T-helper 1 cell treated with Interleukin-12 subunit alpha and Interleukin-12 subunit beta and Interleukin-4 antibody, amounts not matched to agents 30 μg/mL and 1 μg/mL, for 36 hours (primary cell): ENCODE measurements around the gene MTURN.
"Not testable (repeated sequence)": the region's sequence is repeated elsewhere in the genome, so short reads cannot be mapped to it uniquely, and the experiment has no call there.

Source experiments
- H3K27ac Mint-ChIP-seq: one replicate; pipeline ENCODE4 v1.8.0; 2021; ENCODE audit warnings: mild to moderate bottlenecking, mixed read lengths
- H3K27me3 Mint-ChIP-seq: one replicate; pipeline ENCODE4 v1.8.0; 2021; ENCODE audit warnings: low read depth, mixed read lengths
- H3K36me3 Mint-ChIP-seq: one replicate; pipeline ENCODE4 v1.8.0; 2021; ENCODE audit warnings: low read depth, mixed read lengths
- H3K4me1 Mint-ChIP-seq: one replicate; pipeline ENCODE4 v1.8.0; 2021; ENCODE audit warnings: low read depth, mixed read lengths
- H3K4me3 Mint-ChIP-seq: one replicate; pipeline ENCODE4 v1.8.0; 2021; ENCODE audit warnings: mild to moderate bottlenecking, moderate library complexity, mixed read lengths
- H3K9me3 Mint-ChIP-seq: one replicate; pipeline ENCODE4 v1.8.0; 2021; ENCODE audit warnings: mixed read lengths

Gene MTURN

DNA sequence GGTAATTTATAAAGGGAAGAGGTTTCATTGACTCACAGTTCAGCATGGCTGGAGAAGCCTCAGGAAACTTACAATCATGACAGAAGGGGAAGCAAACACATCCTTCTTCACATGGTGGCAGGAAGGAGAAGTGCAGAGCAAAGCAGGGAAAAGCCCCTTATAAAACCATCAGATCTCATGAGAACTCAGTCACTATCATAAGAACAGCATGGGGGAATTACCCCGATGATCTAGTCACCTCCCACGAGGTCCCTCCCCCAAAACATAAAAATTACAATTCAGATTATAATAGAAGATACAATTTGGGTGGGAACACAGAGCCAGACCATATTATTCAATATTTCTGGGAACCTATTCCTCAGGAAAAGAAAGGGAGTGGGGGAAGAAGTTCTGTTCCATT lies 53.6 kb downstream of the MTURN start:
- not testable (repeated sequence) for H3K36me3 Mint-ChIP-seq, H3K4me3 Mint-ChIP-seq, H3K4me1 Mint-ChIP-seq, H3K27me3 Mint-ChIP-seq, H3K27ac Mint-ChIP-seq
- peaks cover 20% of the 10 kb centered on the region for H3K9me3 Mint-ChIP-seq

GRCh38 chr7:30188811-30189210 lies 54.0 kb downstream of the MTURN start:
- H3K4me1 Mint-ChIP-seq = no peaks in the 10 kb centered on the region
- no peak overlapping the region for H3K4me3 Mint-ChIP-seq
- H3K9me3 Mint-ChIP-seq = peaks cover 20% of the 10 kb centered on the region
- no peaks in the 10 kb centered on the region for H3K27me3 Mint-ChIP-seq
- no peaks in the 10 kb centered on the region for H3K36me3 Mint-ChIP-seq
- no peak overlapping the region for H3K27ac Mint-ChIP-seq

DNA sequence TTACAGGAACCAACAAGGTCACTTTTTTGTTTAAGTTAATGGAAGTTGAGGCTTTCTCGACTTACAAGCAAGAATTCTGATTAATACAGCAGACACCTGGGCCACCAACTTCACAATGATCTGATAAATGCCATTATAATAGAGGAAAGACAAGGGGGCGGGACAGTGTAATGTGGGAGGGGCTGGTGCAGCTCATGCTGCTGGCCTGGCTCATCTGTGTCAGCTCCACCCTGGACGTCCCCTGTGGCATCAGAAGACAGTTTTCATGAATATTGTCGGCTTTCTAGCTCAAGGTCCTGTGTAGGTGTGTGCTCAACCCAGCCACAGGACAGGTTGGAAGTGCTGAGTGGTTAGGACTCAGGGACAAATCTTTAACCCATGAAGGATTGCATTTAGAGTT lies 57.0 kb downstream of the MTURN start:
- H3K27me3 Mint-ChIP-seq = no peaks in the 10 kb centered on the region
- peaks cover 3% of the 10 kb centered on the region for H3K36me3 Mint-ChIP-seq
- no peaks in the 10 kb centered on the region for H3K4me1 Mint-ChIP-seq
- peaks cover 39% of the 10 kb centered on the region for H3K9me3 Mint-ChIP-seq
- H3K27ac Mint-ChIP-seq = no peak overlapping the region
- no peak overlapping the region for H3K4me3 Mint-ChIP-seq

GRCh38 chr7:30193336-30193943 lies 58.7 kb downstream of the MTURN start:
- no peaks in the 10 kb centered on the region for H3K27me3 Mint-ChIP-seq
- H3K27ac Mint-ChIP-seq = no peak overlapping the region
- H3K4me3 Mint-ChIP-seq = no peak overlapping the region
- peaks cover 3% of the 10 kb centered on the region for H3K36me3 Mint-ChIP-seq
- H3K4me1 Mint-ChIP-seq = no peaks in the 10 kb centered on the region
- peaks cover 39% of the 10 kb centered on the region for H3K9me3 Mint-ChIP-seq

DNA sequence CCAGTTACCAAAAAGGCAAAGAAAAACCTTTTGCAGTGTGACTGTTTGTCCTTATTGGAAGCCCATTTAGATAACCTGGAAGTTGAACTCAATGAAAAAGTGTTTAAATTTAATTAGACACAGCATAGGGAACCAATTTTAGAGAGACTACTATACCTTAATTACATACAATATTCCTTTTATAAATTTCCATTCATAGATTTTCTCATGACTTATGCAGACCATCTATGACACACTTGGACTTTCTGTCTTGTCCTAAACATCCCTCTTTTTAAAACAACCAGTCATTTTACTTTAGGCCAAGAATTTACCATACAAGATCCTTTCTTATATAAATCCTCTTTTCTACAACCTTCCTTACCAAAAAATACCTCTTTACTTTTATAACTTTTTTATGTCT lies 61.6 kb downstream of the MTURN start:
- no peaks in the 10 kb centered on the region for H3K27me3 Mint-ChIP-seq
- no peak overlapping the region for H3K4me3 Mint-ChIP-seq
- H3K9me3 Mint-ChIP-seq = peaks cover 39% of the 10 kb centered on the region
- no peak overlapping the region for H3K27ac Mint-ChIP-seq
- no peaks in the 10 kb centered on the region for H3K4me1 Mint-ChIP-seq
- H3K36me3 Mint-ChIP-seq = peaks cover 3% of the 10 kb centered on the region

GRCh38 chr7:30197438-30197837 lies 62.7 kb downstream of the MTURN start:
- Mint-ChIP-seq H3K9me3 (peaks cover 39% of the 10 kb centered on the region), H3K4me1 (no peaks in the 10 kb centered on the region), H3K27ac (no peak overlapping the region), H3K4me3 (no peak overlapping the region), H3K36me3 (peaks cover 3% of the 10 kb centered on the region), H3K27me3 (no peaks in the 10 kb centered on the region)

DNA sequence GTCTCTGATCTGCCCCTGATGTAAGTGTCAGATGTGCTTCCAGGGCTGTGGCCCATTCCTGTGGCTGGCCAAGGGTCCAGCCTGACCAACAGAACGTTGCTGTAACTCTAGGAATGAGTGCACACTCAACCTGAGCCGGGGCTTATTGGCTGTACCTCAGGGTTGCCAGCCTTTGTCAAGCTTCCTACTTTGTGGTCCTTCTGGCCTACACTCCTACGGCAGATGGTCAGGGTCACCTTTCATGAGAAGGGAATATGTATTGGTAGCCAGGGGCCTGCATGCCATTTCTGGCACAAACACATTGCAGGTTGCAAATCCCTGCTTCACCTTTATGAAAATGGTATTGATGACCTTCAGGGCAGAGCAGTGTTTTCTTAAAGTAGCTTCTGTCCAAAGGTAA lies 64.5 kb downstream of the MTURN start:
- H3K4me1 Mint-ChIP-seq = no peaks in the 10 kb centered on the region
- H3K27me3 Mint-ChIP-seq = no peaks in the 10 kb centered on the region
- peaks cover 39% of the 10 kb centered on the region for H3K9me3 Mint-ChIP-seq
- no peak overlapping the region for H3K4me3 Mint-ChIP-seq
- H3K36me3 Mint-ChIP-seq = peaks cover 3% of the 10 kb centered on the region
- no peak overlapping the region for H3K27ac Mint-ChIP-seq

DNA sequence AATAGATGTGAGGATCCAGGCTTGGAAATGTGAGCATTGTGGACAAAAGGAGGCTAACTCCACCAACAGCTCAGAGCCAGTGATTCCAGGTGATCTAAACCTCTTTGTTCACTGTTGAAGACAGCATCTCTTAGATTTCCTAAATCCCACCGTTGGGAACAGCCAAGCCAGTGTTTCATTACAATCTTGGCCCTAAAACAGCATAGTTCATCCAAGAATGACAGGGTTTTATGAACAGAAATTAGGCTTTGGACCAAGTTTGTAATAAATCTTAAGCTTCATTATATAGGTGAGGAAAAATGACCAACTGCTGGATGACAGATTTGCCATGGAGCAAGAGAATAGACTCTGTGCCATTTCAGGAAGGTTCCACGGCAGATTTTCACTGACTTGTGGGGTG lies 65.8 kb downstream of the MTURN start:
- H3K27me3 Mint-ChIP-seq = no peaks in the 10 kb centered on the region
- H3K36me3 Mint-ChIP-seq = peaks cover under 1% of the 10 kb centered on the region
- H3K4me3 Mint-ChIP-seq = no peak overlapping the region
- H3K4me1 Mint-ChIP-seq = no peaks in the 10 kb centered on the region
- H3K27ac Mint-ChIP-seq = no peak overlapping the region
- peaks cover 26% of the 10 kb centered on the region for H3K9me3 Mint-ChIP-seq

DNA sequence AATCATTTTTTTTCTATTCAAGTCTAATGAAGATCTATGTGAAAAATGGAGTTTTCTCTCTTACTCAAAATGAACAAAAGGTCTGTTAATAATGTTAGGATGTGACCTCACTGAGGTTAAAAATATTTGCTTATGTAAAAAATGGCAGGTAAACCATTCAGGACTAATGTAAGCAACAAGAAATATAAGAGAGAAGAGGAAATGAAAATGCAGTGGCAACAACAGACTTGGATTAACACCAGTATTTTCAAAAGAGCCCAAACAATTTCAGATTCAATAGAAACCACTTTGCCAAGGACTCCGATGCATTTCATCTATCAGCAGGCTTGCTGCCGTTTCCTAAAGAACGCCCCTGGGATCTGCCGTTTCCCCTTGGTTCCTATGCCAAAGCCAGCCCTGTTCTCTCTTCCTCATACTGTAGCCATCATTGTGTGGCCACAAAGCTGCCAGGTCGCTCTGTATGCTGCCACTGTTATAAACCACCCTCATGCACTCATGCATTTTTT lies 66.4 kb downstream of the MTURN start:
- Mint-ChIP-seq H3K4me1 (no peaks in the 10 kb centered on the region), H3K27ac (no peak overlapping the region)

GRCh38 chr7:30201921-30202320 lies 67.1 kb downstream of the MTURN start:
- Mint-ChIP-seq H3K9me3 (peaks cover 13% of the 10 kb centered on the region), H3K4me3 (no peak overlapping the region), H3K4me1 (no peaks in the 10 kb centered on the region), H3K27ac (no peak overlapping the region), H3K36me3 (no peaks in the 10 kb centered on the region), H3K27me3 (no peaks in the 10 kb centered on the region)

More for the DNA sequence above, 66.4 kb downstream of the MTURN start:
- Mint-ChIP-seq H3K9me3 (peaks cover 20% of the 10 kb centered on the region), H3K36me3 (no peaks in the 10 kb centered on the region), H3K4me3 (no peak overlapping the region), H3K27me3 (no peaks in the 10 kb centered on the region)

DNA sequence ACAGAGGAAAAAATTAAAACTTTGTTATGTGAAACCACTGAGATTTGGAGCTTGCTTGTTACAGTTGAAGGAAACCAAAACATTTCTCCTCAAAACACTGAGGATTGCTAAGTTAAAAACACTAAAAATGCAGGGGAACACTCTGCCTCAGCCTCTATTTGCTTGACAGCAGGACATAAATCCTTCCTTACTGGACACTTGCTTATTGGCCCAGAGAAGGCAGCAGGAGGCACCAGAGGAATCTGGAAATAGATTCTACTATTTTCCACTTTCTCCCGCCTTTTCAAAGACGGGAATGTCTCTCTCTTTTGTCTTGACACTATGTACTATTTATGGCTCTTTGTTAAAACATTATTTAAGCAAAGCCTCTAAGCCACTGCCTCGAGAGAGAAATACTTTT lies 67.9 kb downstream of the MTURN start:
- no peaks in the 10 kb centered on the region for H3K36me3 Mint-ChIP-seq
- H3K4me1 Mint-ChIP-seq = no peaks in the 10 kb centered on the region
- H3K27ac Mint-ChIP-seq = no peak overlapping the region
- no peaks in the 10 kb centered on the region for H3K27me3 Mint-ChIP-seq
- H3K4me3 Mint-ChIP-seq = no peak overlapping the region
- peaks cover 9% of the 10 kb centered on the region for H3K9me3 Mint-ChIP-seq

DNA sequence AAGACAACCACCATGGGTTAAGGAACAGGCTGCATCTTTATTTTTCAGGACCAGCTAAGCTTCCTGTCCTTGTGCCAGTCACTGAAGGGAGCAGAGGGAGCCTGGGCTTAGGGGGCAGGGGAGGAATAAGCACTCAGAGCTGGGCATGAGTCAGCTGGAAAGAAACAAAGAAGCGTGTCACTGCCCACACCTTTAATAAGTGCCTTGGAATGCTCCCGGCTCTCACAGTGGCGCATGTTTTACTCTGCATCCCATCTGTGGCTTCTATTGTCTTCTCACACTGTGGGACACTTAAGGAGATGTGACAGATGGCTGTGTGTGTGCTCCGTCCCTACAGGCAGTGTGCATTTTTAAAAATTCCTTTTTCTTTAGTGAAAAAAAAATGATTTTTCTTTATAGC lies 71.7 kb downstream of the MTURN start:
- H3K4me3 Mint-ChIP-seq = no peak overlapping the region
- H3K4me1 Mint-ChIP-seq = no peaks in the 10 kb centered on the region

GRCh38 chr7:30206942-30207341 lies 72.2 kb downstream of the MTURN start:
- no peaks in the 10 kb centered on the region for H3K27me3 Mint-ChIP-seq
- no peak overlapping the region for H3K27ac Mint-ChIP-seq
- H3K4me3 Mint-ChIP-seq = no peak overlapping the region
- H3K4me1 Mint-ChIP-seq = no peaks in the 10 kb centered on the region
- no peaks in the 10 kb centered on the region for H3K36me3 Mint-ChIP-seq
- no peaks in the 10 kb centered on the region for H3K9me3 Mint-ChIP-seq

More for the DNA sequence above, 71.7 kb downstream of the MTURN start:
- Mint-ChIP-seq H3K9me3 (no peaks in the 10 kb centered on the region), H3K27ac (no peak overlapping the region), H3K27me3 (no peaks in the 10 kb centered on the region), H3K36me3 (no peaks in the 10 kb centered on the region)

DNA sequence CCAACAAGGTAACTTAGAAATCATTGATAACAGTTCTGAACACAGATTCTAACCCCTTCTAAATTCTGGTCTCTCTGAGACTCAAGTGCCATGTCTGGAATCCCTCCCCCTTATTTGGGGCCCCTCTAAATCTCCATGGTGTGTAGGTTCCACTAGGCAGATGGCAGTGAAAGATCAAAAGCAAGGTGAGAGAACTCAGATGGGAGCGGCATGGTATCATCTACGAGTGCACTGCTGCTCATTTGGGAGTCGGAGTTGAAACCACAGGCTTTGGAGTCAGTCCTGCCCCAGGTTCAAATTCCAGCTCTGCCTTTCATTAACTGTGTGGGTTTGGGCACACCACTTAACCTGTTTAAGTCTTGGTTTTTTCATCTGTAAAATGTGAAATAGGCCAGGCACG lies 72.6 kb downstream of the MTURN start:
- no peaks in the 10 kb centered on the region for H3K9me3 Mint-ChIP-seq
- H3K27me3 Mint-ChIP-seq = no peaks in the 10 kb centered on the region
- H3K36me3 Mint-ChIP-seq = no peaks in the 10 kb centered on the region
- no peaks in the 10 kb centered on the region for H3K4me1 Mint-ChIP-seq
- H3K4me3 Mint-ChIP-seq = no peak overlapping the region
- H3K27ac Mint-ChIP-seq = no peak overlapping the region

DNA sequence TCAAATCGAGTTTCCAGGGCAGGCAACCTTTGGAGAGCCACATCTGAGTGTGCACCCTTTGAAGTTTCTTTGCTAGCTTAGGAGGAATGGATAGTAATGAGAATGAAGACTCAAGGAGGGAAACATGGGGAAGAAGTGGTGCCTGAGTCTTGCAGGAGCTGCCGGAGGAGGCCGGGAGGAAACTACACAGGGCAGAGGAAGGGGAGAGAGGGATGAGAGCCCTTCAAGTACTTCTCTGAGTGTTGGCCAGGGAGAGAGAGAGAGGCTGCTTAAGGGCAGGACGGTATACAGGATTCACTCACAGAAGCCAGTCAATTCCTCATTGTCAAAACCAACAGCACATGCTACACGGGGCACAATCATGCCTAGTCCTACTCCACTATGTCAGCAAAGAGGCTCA lies 75.2 kb downstream of the MTURN start:
- Mint-ChIP-seq H3K4me3 (no peak overlapping the region), H3K9me3 (no peaks in the 10 kb centered on the region), H3K36me3 (no peaks in the 10 kb centered on the region), H3K27ac (no peak overlapping the region), H3K27me3 (peaks cover 10% of the 10 kb centered on the region), H3K4me1 (no peaks in the 10 kb centered on the region)
